Liver (tissue), 9 donors: Measurements from ENCODE around the gene NKAIN2. TPM values are rescaled to one million over a fixed set of nuclear protein-coding genes. Genes with fewer than 3 reads are reported as not detected.
"Not testable (repeated sequence)": the region's sequence is repeated elsewhere in the genome, so short reads cannot be mapped to it uniquely, and the experiment has no call there.

Experiments
- DNase-seq: peaks from one replicate; pipeline ENCODE4 v3.0.0-alpha.2; 2017; ENCODE audit warnings: low spot score
- H3K27ac ChIP-seq, 2 donors: one replicate each; pipeline ENCODE4 v1.7.0; 2013; ENCODE audit warnings: inconsistent platforms in 2 of 2, low read length in 2 of 2, control low read depth in 1 of 2, low read depth in 1 of 2, mild to moderate bottlenecking in 1 of 2
- H3K27me3 ChIP-seq, 4 donors: one replicate each; pipeline versions ENCODE4 v1.6.1 to v1.7.0; 2013; ENCODE audit warnings: low read length in 3 of 4, inconsistent platforms in 1 of 4, mild to moderate bottlenecking in 1 of 4, moderate library complexity in 1 of 4; ENCODE audit not compliant: control insufficient read depth in 4 of 4, insufficient read depth in 4 of 4
- H3K36me3 ChIP-seq, 4 donors: one replicate each; pipeline versions ENCODE4 v1.6.1 to v1.7.0; 2013; ENCODE audit warnings: low read length in 3 of 4, mild to moderate bottlenecking in 3 of 4, low read depth in 1 of 4, moderate library complexity in 1 of 4; ENCODE audit not compliant: control insufficient read depth in 4 of 4, insufficient read depth in 3 of 4
- H3K4me1 ChIP-seq, 4 donors: one replicate each; pipeline versions ENCODE4 v1.6.1 to v1.7.0; 2013; ENCODE audit warnings: low read length in 3 of 4, mild to moderate bottlenecking in 3 of 4, moderate library complexity in 1 of 4; ENCODE audit not compliant: control insufficient read depth in 4 of 4, insufficient read depth in 4 of 4
- H3K4me3 ChIP-seq, 3 donors: one replicate each; pipeline versions ENCODE4 v1.6.1 to v1.7.0; 2013; ENCODE audit warnings: low read length in 3 of 3, control low read depth in 1 of 3, low read depth in 1 of 3, mild to moderate bottlenecking in 1 of 3
- H3K9ac ChIP-seq, 2 donors: one replicate each; pipeline ENCODE4 v1.7.0; 2013; ENCODE audit warnings: low read length in 2 of 2, mild to moderate bottlenecking in 2 of 2, moderate library complexity in 2 of 2, control low read depth in 1 of 2, low read depth in 1 of 2
- H3K9me3 ChIP-seq, 4 donors: one replicate each; pipeline versions ENCODE4 v1.6.1 to v1.7.0; 2013; ENCODE audit warnings: low read length in 3 of 4; ENCODE audit not compliant: control insufficient read depth in 4 of 4
- ATF3 ChIP-seq: IDR thresholded peaks from 2 replicates; pipeline ENCODE4 v1.6.1; 2016; ENCODE audit warnings: antibody characterized with exemption
- CTCF ChIP-seq: fragments of 150-350 bp; IDR thresholded peaks from 2 replicates; pipeline ENCODE4 v1.5.1; 2017; ENCODE audit warnings: improper control_type of control experiment, low read depth, low read length; ENCODE audit not compliant: missing input control
- EGR1 ChIP-seq, 2 donors: IDR thresholded peaks; 2 replicates each; pipeline ENCODE4 v1.6.1; 2016 to 2018; ENCODE audit warnings: antibody characterized with exemption in 2 of 2, low read depth in 2 of 2
- HNF4A ChIP-seq, 2 donors: conservative IDR thresholded peaks; 2 replicates each; pipeline ENCODE4 v1.6.1; 2016; ENCODE audit warnings: antibody characterized with exemption in 2 of 2, mild to moderate bottlenecking in 2 of 2
- JUND ChIP-seq, 2 donors: IDR thresholded peaks; 2 replicates each; pipeline ENCODE4 v1.6.1; 2016; ENCODE audit warnings: antibody characterized with exemption in 2 of 2
- MAX ChIP-seq: IDR thresholded peaks from 2 replicates; pipeline ENCODE4 v1.6.1; 2016; ENCODE audit warnings: antibody characterized with exemption
- NR2F2 ChIP-seq: IDR thresholded peaks from 2 replicates; pipeline ENCODE4 v1.6.1; 2016; ENCODE audit warnings: antibody characterized with exemption
- RAD21 ChIP-seq, 2 donors: IDR thresholded peaks; 2 replicates each; pipeline ENCODE4 v1.6.1; 2016; ENCODE audit warnings: antibody characterized with exemption in 2 of 2, mild to moderate bottlenecking in 2 of 2
- REST ChIP-seq: IDR thresholded peaks from 2 replicates; pipeline ENCODE4 v1.6.1; 2016; ENCODE audit warnings: antibody characterized with exemption, mild to moderate bottlenecking
- RXRA ChIP-seq, 2 donors: IDR thresholded peaks; 2 replicates each; pipeline ENCODE4 v1.6.1; 2017 to 2018; ENCODE audit warnings: antibody characterized with exemption in 2 of 2, mild to moderate bottlenecking in 1 of 2
- TAF1 ChIP-seq: conservative IDR thresholded peaks from 2 replicates; pipeline ENCODE4 v1.6.1; 2016; ENCODE audit warnings: antibody characterized with exemption, mild to moderate bottlenecking
- YY1 ChIP-seq: IDR thresholded peaks from 2 replicates; pipeline ENCODE4 v1.6.1; 2016; ENCODE audit warnings: antibody characterized with exemption, mild to moderate bottlenecking
- ZBTB33 ChIP-seq: IDR thresholded peaks from 2 replicates; pipeline ENCODE4 v1.6.1; 2016; ENCODE audit warnings: antibody characterized with exemption
- WGBS: extraction: QIAGEN DNeasy Blood & Tissue Kit; methylation state at CpG from one replicate; pipeline ENCODE4 v1.1.7; 2013; 5-methylcytosine and 5-hydroxymethylcytosine counted together
- polyA plus RNA-seq, 2 donors: library from polyadenylated mRNA; stranded (reverse) in 1 of 2; unstranded in 1 of 2; fragments of 200-250 nt in 1 of 2; fragments of >200 nt in 1 of 2; fragmentation: Nextera tagmentation in 1 of 2; extraction: Ambion mirVana in 1 of 2; gene quantifications; one replicate each; pipeline versions ENCODE4 v1.2.1 to v1.2.3, GENCODE V29; 2013 to 2015
- total RNA-seq, 2 donors: library from RNA; depleted of rRNA; stranded (reverse); fragments of >200 nt; gene quantifications; one replicate each; pipeline ENCODE4 v1.2.3, GENCODE V29; 2014
- donor health status: healthy.
- donor health status: healthy.
- donor health status: healthy.
- donor health status: healthy.
- donor health status: healthy.

NKAIN2 gene
- total and polyA plus RNA-seq, 4 donors, result 0.05 to 0.14 TPM; not detected in 2

- Histone ChIP-seq H3K36me3 (no peaks in the 10 kb centered on the region), H3K27ac (no peak overlapping the region), H3K4me3 (no peak overlapping the region), H3K4me1 (no peaks in the 10 kb centered on the region), H3K27me3 (no peaks in the 10 kb centered on the region), H3K9ac (no peak overlapping the region), H3K9me3 (no peaks in the 10 kb centered on the region)
- 66% methylated on average over 3 of the region's 3 CpGs for WGBS
- TF ChIP-seq JUND (IDR thresholded peaks at IDR 0.05) (no peak), ZBTB33 (no peak)
- no peak for DNase-seq
These were observed 659.1 kb downstream of the NKAIN2 start for GRCh38 chr6:124462750-124463149.

GRCh38 chr6:124463271-124463670, 659.6 kb downstream of the NKAIN2 start:
- Histone ChIP-seq H3K4me1 (no peaks in the 10 kb centered on the region), H3K27me3 (no peaks in the 10 kb centered on the region), H3K4me3 (no peak overlapping the region), H3K36me3 (no peaks in the 10 kb centered on the region), H3K27ac (no peak overlapping the region), H3K9ac (no peak overlapping the region), H3K9me3 (no peaks in the 10 kb centered on the region)
- no peak for DNase-seq
- 80% methylated on average over 3 of the region's 3 CpGs for WGBS
- TF ChIP-seq ATF3 (no peak), RAD21 (IDR thresholded peaks at IDR 0.05) (no peak), RXRA (IDR thresholded peaks at IDR 0.05) (no peak), JUND (IDR thresholded peaks at IDR 0.05) (no peak), TAF1 (no peak)

GRCh38 chr6:124464600-124464999, 660.9 kb downstream of the NKAIN2 start:
- H3K27me3 ChIP-seq, H3K36me3 ChIP-seq, H3K4me1 ChIP-seq, H3K9ac ChIP-seq, DNase-seq, H3K27ac ChIP-seq, H3K9me3 ChIP-seq, H3K4me3 ChIP-seq: not testable (repeated sequence)
- WGBS, result 68% methylated on average over 2 of the region's 2 CpGs

- Histone ChIP-seq H3K4me1 (no peaks in the 10 kb centered on the region), H3K9ac (no peak overlapping the region), H3K27ac (no peak overlapping the region), H3K9me3 (no peaks in the 10 kb centered on the region), H3K27me3 (no peaks in the 10 kb centered on the region), H3K36me3 (no peaks in the 10 kb centered on the region), H3K4me3 (no peak overlapping the region)
- DNase-seq, result no peak
- 76% methylated on average over 2 of the region's 2 CpGs for WGBS
- TF ChIP-seq ATF3 (no peak), NR2F2 (no peak), YY1 (no peak), TAF1 (no peak), RAD21 (IDR thresholded peaks at IDR 0.05) (no peak), MAX (no peak), REST (no peak), ZBTB33 (no peak), EGR1 (IDR thresholded peaks at IDR 0.05; ENCODE audit: low read depth in 2 of 2) (no peak), HNF4A (conservative IDR thresholded peaks at IDR 0.05) (no peak), CTCF (no peak)
These were observed 663.3 kb downstream of the NKAIN2 start for GRCh38 chr6:124466949-124467348.
